GM12891 (cell line): Measurements from ENCODE around the gene KCNJ10.

Source experiments
- DNase-seq: peaks from one replicate; pipeline ENCODE4 v3.0.0; 2011; ENCODE audit warnings: low spot score; ENCODE audit not compliant: insufficient read length
- FAIRE-seq: peaks from 2 replicates; lab custom pipeline; 2011; peaks lifted over from hg19 to GRCh38; lab: Jason Lieb, UNC
- PAX5 ChIP-seq: IDR thresholded peaks from 2 replicates; pipeline ENCODE4 v1.6.1; 2011; ENCODE audit warnings: low read length, moderate library complexity, mild to moderate bottlenecking; ENCODE audit not compliant: insufficient read depth, severe bottlenecking
- POLR2A ChIP-seq: IDR thresholded peaks from 2 replicates; pipeline ENCODE4 v1.6.1; 2011; ENCODE audit warnings: low read depth, low read length, control low read depth
- POLR2AphosphoS5 ChIP-seq: IDR thresholded peaks from 2 replicates; pipeline ENCODE4 v1.6.1; 2011; ENCODE audit warnings: low read depth, low read length, control low read depth
- POU2F2 ChIP-seq: IDR thresholded peaks from 2 replicates; pipeline ENCODE4 v1.6.1; 2011; ENCODE audit warnings: low read depth, mild to moderate bottlenecking, control low read depth, low read length, moderate library complexity
- SPI1 ChIP-seq: IDR thresholded peaks from 2 replicates; pipeline ENCODE4 v1.6.1; 2011; ENCODE audit warnings: low read depth, low read length, control low read depth
- TAF1 ChIP-seq: IDR thresholded peaks from 2 replicates; pipeline ENCODE4 v1.6.1; 2011; ENCODE audit warnings: low read depth, low read length, control low read depth

Gene KCNJ10

DNA sequence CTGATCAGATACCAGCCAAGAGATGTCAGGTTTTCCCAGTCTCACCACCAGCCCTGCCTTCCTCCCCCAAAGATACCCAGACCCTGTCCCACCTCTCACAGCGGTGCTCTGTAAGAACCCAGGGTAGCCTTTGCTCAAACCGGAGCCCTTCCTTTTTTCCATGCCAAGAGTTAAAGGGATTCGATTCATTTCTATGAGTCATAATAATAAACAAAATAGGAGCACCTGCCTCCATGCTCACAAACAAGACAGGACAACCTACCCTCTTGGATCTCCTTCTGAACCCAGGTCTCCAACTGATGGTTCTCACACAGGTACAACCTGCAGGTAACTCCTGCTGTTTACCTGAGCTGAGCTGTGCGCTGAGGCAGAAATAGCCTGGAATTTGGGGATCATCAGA lies 39.7 kb upstream of the KCNJ10 start:
- TF ChIP-seq PAX5 (no peak), POLR2A (no peak), SPI1 (no peak), POU2F2 (no peak), TAF1 (no peak)
- DNase-seq (no peak), FAIRE-seq (no peak)

DNA sequence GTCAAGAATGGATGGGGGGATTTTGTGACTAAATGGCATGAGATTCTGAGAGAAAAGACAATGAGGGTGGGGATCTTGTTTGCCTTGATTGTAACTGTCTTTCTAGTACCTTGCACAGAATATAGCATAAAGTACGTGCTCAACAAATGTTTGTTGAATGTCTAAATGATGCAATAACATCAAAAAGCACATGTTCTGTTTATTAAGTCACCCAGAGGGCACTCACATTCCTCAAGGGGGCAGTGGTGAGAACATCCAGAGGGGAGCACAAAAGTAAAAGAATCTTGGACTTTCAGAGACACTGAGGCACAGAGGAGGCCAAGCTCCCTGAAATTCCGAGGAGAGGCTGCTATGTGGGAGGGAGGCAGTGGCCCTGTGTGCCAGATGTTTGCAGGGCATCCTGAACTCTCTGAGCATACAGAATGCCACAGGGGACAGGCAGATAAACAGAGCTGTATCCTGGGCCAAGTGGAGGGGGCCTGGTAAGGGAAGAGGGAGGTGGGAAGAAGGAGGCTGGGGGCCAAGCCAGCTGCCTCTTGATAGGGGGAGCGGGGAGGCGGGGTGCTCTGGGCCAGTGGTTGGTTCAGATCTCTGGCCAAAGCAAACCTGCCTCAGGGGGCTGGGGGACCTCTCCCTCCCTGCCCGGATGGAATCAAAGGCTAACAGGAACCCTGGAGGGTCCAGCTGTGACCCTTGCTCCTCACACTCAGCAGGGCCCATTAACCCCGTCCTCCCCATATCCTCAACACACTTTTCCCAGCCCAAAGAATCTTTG lies 39.1 kb upstream of the KCNJ10 start:
- no peak for TF ChIP-seq POLR2AphosphoS5
- TF ChIP-seq PAX5 = no peak
- no peak for TF ChIP-seq TAF1
- no peak for TF ChIP-seq SPI1
- no peak for TF ChIP-seq POU2F2
- TF ChIP-seq POLR2A = no peak
- peak; percentile 58 for FAIRE-seq
- peak; percentile 45 for DNase-seq

DNA sequence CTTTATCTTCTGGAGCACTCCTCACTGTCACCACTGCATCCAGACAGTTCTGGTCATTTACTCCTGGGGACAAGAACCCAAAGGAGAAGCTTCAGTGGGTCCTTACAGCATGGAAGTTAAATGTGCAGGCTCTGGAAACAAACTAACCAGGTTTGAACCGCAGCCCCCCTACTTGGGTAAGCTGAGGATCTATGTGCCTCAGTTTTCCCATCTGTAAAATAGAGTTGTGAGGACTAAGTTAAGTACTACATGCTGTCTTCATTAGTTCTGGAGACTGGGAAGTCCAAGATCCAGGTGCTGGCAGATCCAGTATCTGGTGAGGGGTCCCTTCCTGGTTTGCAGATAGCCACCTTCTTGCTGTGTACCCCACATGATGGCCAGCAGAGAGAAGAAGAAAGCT lies 37.6 kb upstream of the KCNJ10 start:
- TF ChIP-seq POLR2AphosphoS5 = no peak
- TF ChIP-seq TAF1 = no peak
- no peak for TF ChIP-seq PAX5
- no peak for TF ChIP-seq SPI1
- TF ChIP-seq POU2F2 = no peak
- TF ChIP-seq POLR2A = no peak
- no peak for FAIRE-seq
- DNase-seq = no peak

DNA sequence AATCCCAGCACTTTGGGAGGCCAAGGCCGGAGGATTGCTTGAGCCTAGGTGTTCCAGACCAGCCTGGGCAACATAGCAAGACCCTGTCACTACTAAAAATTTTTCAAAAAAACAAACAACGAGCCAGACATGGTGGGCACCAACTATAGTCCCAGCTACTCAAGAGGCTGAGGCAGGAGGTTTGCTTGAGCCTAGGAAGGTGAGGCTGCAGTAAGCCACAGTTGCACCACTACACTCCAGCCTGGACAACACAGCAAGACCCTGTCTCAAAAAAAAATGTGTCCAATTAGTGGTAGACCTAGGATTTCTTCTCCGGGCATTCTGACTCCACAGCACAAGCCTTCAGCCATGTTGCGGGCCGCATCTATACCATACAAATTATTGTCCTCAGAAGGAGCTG lies 35.2 kb upstream of the KCNJ10 start:
- DNase-seq = no peak
- FAIRE-seq = no peak
- TF ChIP-seq POLR2A (no peak), POLR2AphosphoS5 (no peak), TAF1 (no peak), SPI1 (no peak), POU2F2 (no peak), PAX5 (no peak)

DNA sequence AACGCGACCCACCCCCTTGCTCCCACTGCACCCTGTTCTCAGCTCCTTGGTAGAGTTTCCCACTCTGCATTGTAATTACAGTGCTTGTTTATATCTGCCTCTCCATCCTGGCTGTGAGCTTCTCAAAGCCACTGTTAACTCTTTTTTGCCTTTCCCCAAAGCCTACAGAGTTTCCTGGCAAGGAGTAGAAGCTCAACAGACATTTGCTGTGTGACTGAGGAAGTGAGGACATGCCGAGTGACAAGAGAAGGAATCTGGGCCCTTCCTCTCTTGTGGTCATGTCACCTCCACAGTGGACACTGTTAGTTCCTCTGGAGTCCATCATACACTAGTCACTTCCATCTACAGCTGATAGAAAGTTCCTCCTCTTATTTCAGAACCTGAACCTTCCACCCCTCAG lies 34.5 kb upstream of the KCNJ10 start:
- TF ChIP-seq POLR2A (no peak), POU2F2 (no peak), PAX5 (no peak), SPI1 (no peak), TAF1 (no peak), POLR2AphosphoS5 (no peak)
- FAIRE-seq (no peak), DNase-seq (no peak)

DNA sequence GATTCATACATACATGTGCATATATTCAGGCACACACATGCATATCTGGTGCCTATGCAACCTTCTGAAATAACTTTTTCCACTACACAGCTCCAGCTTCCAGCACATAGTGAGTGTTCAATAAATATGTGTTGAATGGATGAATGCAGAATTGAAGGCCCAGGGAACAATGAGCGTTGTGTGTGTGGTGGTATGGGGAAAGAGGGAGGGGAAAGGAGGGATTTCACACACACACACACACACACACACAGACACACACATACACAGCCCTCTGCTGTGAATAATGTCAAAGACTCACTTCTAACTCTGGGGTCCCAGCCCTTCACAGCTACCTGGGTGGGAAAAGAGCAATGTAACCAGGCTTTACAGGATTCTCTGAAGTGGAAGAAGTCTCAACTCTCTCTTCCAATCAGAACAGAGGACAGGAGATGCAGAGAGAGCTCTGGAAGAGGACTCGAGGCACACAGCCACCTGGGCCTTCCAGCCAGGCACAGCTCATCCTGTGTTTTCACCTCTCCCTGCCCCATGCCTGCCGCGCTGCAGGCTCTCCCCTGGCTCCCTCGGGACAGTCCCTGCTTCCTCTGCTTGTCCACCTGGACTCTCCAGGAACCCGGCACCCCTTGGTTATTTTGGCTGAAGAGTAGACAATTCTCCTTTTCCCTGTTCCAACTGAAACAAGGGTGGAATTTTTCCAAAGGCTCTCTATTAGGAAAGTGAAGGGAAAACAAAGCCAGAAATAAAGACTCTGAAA lies 33.9 kb upstream of the KCNJ10 start:
- FAIRE-seq = no peak
- TF ChIP-seq POLR2A (no peak), POLR2AphosphoS5 (no peak), PAX5 (no peak), POU2F2 (no peak), TAF1 (no peak), SPI1 (no peak)
- no peak for DNase-seq

DNA sequence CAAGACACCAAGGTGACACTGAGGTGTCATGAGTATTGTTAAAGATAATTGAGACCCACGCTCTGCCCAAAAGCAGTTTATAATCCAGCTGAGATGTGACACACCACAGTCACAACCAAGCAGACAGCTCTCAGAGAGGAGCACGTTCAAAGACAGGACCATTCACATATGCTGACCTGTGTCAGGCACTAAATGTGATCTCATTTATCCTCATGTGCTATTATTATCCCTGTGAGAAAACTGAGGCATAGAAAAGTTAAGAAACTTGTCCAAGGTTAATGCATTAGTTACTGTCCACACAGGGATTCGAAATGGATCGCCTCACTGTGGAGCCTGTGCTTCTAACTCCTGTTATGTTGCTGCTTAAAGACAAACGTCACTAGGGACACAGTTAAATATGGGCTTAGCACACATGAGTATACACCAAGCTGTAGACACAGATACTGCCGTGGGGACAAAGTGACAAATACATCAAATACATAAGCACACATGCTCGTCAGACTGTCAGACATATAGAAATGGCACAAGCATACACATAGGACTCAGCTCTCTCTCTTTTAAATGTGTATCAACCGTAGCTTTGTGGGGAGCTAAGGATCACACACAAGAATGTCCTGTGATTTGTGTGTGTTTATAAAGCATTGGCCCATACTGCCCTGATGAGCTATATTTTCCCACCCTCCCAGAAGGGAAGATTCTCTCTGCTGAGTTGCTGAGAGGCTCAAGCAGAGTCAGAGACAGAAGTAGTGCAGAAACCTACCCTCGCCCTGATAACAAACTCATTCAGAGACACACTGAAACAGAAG lies 32.0 kb upstream of the KCNJ10 start:
- FAIRE-seq = peak; percentile 43

DNA sequence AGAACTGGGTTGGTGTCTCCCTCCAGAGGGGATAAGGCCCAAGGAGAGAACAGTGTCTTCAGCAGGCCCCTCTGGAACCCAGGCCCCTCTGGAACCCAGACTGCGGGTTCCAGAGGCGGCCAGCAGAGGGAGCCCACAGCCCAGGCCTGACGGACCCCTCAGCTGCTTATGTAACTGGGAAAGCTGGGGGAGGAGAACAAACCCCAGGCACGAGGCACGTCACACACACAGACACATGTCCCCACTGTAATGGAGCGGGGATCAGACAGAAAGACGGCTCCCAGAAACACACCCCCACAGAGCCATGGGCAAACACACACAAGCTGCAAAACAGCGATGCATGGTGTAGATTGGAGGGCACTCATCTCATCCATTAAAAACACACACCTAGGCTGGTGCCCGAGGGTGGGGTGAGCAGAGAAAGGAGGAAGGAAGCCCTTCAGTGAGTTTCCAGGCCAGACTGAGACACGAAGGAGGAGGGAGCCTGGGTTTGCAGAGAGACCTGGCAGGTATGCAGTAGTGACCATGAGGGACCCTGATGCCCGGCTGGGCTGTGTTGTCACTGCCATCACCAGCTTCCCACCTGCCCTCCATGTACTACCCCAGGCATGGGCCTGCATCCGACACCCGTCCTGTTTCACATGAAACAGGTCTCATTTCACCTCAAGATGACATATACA lies 31.2 kb upstream of the KCNJ10 start:
- FAIRE-seq (peak; percentile 86), DNase-seq (peak; percentile 82)
- TF ChIP-seq SPI1 (no peak), POU2F2 (no peak), TAF1 (no peak), POLR2A (no peak), POLR2AphosphoS5 (no peak), PAX5 (no peak)

More for the DNA sequence above, 32.0 kb upstream of the KCNJ10 start:
- no peak for TF ChIP-seq PAX5
- no peak for TF ChIP-seq SPI1
- TF ChIP-seq POLR2A = no peak
- no peak for TF ChIP-seq POU2F2
- no peak for TF ChIP-seq TAF1
- no peak for TF ChIP-seq POLR2AphosphoS5
- DNase-seq = no peak
